ENCODE data around the gene BGN.

Gene BGN

DNA sequence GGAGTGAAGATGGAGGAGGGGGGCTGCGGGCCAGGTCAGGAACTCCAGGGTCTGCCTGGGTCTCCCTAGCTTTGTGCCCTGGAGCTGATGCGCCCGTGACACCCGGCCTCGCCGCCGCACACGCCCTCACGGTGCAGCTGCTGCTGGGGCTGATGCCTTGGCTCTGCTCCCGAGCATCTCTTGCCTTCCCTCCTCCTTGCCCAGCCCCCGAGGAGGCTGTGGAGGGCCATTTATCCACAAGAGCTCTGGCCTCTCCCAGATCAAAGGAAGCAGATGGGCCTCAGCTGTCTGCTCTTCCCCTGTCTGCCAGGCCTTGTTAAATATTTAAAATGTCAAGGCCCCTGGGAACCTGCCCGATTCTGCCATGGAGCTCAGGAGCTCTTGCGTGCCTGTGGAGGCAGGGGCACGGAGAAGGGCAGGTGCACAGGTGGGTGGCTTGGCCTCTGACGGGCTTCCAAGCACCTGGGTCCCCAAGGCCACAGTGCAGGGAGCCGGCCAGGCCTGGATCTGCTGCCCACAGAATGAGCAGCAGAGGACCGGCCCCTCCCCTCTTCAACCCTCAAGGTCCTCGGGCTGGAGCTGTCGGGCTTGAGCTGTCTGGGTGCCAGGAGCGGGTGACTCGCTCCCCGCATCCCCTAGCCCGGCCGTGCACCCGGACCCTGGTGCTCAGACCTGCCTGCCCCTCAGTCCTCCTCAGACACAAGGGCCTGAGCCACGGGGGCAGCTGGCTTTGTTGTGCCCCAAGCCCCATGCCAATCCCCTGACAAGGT, 42.9 kb downstream of the BGN start:
- no peak for DNase-seq

DNA sequence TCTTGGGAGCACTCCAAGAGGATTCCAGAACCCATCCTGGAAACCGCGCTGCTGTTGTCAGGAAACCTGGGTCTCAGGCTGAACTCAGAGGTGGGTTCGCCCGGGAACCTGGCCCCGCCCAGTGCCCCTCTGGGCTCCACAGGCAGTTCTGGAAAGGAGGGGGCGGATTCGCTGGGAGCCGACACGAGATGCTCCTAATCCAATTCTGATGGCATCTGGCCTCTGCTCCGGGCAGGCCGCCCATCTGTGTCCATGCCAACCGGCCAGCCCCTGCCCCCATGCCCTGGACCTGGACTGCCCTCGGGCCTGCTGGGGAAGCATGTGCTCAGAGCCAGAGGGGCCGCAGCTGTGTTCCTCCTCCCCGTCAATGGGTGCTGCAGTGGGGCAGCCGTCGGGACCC, 43.6 kb downstream of the BGN start:
- DNase-seq: no peak

DNA sequence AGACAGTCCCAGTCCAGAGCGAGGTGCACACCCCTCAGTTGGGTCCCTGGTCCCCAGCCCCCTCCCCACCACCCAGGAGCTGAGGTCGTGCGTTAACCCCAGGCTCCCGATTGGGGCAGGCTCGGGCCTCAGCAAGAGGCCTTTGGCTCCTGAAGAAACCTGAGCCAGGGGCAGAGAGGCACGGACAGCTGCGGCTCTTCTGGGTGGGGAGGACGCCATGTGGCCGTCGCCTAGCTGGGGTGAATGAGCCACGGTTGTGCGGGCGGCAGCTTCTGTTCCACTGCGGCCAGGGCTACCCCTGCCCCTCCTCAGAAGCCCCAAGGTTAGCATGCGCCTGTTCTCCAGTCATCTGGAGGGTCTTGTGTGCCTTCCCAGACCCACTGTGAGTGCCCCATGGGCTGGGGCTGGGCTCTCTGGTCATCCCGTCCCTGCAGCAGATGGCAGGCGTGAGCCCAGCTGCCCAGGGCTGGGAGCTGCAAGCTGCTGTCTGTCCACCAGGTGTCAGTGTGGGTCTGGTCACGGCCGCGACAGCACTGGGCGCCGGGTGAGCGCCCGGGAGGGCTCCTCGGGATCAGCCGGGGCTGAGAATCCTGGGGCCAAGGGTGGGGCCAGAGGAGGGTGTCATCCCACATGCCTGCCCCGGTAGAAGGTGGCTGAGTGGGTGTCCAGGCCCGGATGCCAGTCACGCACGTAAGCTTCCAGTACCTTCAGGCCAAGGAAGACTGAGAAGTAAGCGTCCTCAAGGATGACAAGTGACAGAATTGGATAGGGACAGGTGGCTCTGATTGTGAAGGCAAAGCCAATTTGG, 44.6 kb downstream of the BGN start:
- peak; percentile 72 for DNase-seq

DNA sequence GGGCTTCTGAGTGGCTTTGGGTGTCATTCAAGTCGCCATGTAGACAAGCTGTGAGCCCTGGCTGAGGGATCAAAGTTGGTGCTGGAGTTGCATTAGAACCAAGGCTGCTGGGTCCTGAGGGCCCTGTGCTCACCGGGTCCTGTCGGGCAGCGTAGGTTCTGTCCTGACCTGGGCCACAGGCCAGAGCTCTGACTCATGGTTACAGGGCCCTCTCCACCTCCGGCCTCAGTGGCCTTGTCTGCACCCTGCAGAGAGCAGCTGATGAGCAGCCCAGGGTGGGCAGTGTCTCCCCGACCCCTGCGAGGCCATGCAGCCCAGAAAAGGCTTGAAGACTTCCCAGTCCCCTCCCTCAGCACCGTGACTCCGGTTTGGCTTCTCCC, 45.2 kb downstream of the BGN start:
- DNase-seq: no peak

DNA sequence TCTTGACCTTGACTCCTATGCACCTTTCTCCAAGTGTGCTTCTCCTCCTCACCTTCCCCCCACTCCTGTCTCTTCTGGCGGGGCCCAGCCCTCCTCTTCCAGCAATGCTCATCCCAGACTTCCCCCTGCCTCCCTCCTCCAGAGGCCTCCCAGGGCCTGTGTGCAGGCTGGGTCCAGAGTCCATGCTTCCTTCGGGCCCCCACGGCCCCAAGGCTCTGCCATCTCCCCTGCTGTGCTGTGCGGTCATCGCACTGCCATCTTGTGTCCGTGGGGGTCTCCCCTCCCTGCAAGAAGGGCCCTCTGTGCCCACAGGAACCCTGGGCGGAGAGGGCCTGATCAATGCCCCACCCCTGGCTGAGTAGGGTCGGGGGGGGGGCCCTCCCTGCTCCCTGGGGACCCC, 49.9 kb downstream of the BGN start:
- no peak for DNase-seq

DNA sequence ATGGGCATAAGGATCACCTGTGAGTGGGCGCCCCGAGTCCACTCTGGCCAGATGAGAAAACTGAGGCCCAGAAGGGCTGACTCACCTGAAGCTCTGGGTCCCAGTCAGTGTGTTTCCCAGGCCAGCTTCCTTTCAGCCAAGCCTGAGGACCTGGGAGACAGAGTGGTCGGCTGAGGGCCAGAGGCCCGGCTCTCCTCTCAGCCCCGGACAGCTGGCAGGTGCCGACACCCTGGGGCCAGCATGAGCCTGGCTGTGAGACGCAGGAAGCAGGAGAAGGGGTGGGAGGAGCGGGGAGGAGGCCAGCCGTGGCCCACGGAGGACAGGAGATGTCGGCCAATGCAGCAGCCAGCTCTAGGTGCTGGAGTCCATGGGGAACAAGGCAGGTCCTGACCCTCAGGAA, 51.6 kb downstream of the BGN start:
- no peak for DNase-seq

DNA sequence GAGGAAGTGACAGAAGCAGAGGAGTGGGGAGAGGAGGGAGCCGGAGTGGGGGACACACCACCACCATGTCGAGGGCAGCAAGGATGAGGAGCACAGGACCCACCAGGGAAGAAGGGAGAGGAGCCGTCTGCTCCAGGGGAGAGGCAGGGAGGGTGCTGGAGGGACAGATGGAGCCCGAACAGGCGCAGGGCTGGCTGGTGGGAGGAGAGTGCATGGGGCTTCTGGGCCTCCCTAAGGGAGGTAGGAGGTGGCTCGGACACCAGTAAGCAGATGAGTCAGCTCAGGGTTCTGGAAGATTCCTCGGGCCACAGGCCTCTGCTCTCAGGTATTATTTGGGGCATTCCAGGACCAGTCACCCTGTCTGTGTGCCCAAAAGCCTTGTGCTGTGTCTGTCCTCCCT, 52.4 kb downstream of the BGN start:
- DNase-seq: no peak

DNA sequence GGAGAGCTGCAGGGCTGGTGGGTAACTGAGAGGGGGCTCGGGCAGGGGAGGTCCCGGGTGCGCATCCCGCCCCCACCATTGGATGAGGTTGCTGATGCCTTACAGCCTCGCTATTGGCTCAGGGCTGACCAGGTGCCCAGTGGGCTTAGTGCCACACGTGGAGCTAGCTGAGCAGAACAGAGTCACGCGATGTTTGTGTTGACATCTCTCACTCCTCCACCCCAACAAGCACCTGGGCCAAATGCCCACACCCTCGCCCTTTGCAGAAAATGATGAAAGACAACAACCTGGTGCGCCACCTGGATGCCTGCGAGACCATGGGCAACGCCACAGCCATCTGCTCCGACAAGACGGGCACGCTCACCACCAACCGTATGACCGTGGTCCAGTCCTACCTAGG, 54.5 kb downstream of the BGN start:
- DNase-seq: no peak

DNA sequence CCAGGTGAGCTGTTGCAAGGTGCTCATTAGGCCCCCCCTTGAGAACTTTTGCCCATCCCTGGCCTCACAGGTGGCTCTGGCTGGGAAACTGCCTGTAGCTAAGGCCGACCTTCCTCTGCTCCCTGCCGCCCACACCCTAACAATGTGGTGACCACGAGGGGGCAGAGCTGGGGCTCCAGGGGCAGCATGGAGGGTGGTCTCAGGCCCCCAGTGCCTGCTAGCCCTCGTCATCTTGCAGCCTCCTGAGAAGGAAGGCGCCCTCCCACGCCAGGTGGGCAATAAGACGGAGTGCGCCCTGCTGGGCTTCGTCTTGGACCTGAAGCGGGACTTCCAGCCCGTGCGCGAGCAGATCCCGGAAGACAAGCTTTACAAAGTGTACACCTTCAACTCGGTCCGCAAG, 55.0 kb downstream of the BGN start:
- DNase-seq: no peak

DNA sequence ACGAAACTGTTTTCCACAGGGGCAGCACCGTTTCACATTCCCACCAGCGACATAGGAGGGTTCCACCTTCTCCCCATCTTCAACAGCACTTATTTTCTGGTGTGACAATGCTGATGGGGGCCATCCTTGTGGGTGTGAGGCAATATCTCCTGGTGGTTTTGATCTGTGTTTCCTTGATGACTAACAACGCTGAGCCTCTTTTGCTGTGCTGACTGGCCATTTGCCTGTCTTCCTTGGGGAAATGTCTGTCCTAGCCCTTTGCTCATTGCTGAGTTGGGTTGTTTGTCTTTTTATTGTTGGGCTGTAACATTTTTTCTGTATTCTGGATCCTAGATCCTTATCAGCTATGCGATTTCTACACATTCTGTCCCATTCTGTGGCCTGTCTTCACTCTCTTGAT, 56.4 kb downstream of the BGN start:
- no peak for DNase-seq

DNA sequence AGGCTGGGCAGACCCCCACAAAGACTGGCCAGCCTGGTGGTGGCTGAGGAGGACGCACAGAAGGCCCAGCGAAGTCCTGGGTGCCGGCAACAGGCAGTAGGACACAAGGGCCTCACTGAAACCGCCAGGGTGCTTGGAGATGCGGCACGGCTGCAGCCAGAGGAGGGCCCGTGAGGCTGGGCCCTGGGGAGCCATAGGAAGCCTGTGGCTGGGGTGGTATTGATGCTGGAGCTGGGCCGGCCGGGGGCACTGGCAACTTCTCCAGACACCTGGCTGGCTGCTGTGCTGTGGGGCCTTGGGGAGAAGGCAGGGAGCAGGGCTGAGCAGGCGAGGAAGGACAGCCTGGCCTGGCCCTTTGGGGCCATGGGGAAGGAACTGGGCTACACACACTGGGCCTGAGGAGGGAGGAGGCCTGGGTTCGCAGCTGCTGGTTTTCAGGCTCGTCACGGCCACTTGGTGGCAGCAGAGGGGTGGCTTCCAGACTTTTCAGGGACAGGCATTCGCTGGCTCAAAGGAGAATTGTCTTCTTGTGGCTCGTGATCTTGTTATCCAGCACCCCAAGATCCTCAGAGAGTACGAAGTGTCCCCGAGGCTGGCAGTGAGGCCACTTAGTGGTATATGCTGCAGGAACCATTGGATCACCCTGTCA, 59.9 kb downstream of the BGN start:
- peak; percentile 75 for DNase-seq

DNA sequence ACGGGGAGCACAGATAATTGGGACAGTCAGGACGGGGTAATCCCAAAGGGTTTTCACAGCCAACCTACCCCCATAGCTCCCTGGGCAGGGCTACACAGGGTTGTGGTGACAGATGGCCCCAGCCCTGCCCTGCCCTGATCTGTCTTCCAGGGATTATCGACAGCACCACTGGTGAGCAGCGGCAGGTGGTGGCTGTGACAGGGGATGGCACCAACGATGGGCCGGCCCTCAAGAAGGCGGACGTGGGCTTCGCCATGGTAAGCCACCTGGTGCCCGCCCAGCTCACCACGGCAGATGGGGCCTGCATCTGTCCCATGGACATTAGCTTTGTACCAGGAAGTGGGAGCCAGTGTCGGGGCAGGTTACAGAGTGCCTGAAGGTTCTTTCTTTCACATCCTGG, 62.0 kb downstream of the BGN start:
- DNase-seq: no peak

DNA sequence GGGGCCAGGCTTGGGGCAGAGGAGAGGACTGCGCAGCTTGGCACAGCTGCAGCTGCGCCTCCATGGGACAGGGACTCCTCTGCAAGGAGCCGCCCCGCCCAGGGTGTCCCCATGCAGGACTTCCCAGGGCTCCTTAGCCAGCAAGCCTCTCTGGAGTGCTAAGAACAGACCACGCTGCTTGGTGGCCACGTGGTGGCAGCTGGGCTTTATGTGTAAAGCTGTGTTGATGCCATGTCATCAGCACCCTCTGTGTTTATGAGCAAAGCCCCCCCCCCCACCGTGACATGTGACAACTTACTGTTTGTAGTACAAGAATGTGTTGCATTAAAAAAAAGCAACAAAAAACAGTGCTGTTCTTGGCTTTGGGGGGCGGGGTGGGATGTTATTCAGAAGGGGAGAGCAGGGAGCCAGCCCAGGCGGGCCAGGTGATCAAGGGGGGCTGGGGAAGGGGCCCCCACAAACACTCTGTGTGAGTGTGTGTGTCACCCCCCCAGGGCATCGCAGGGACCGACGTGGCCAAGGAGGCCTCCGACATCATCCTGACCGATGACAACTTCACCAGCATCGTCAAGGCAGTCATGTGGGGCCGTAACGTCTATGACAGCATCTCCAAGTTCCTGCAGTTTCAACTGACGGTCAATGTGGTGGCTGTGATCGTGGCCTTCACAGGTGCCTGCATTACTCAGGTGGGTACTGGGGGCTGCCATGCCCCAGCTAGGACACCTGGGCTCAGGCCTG, 63.0 kb downstream of the BGN start:
- DNase-seq: no peak

All from CD4-positive, alpha-beta T cell treated with Interleukin-17A for 4 hours (primary cell).